GM18870 (cell line): ENCODE results near the gene NHSL2.

ENCODE experiments used
- ATAC-seq: cut with Tn5 transposase; IDR thresholded peaks from one replicate; pipeline ENCODE4 v1.9.1; 2021; ENCODE audit warnings: moderate library complexity; ENCODE audit not compliant: unreplicated experiment

NHSL2 gene

GRCh38 chrX:72060921-72061490 is 150.4 kb downstream of the NHSL2 start:
- no peak for ATAC-seq

GRCh38 chrX:72062916-72063315 is 152.3 kb downstream of the NHSL2 start:
- ATAC-seq: no peak

GRCh38 chrX:72069350-72070160 is 158.9 kb downstream of the NHSL2 start:
- no peak for ATAC-seq

GRCh38 chrX:72071213-72071612 is 160.6 kb downstream of the NHSL2 start:
- ATAC-seq: no peak

- ATAC-seq: no peak
Measured at GRCh38 chrX:72073633-72074032, 163.0 kb downstream of the NHSL2 start.

- ATAC-seq: no peak
Measured at GRCh38 chrX:72078411-72078810, 167.8 kb downstream of the NHSL2 start.

- ATAC-seq: no peak
Measured at GRCh38 chrX:72079607-72080006, 169.0 kb downstream of the NHSL2 start.

- ATAC-seq: no peak
Measured at GRCh38 chrX:72080150-72080549, 169.5 kb downstream of the NHSL2 start.

- ATAC-seq: no peak
Measured at GRCh38 chrX:72080800-72081199, 170.2 kb downstream of the NHSL2 start.

GRCh38 chrX:72081605-72082320 is 171.1 kb downstream of the NHSL2 start:
- no peak for ATAC-seq

- ATAC-seq: no peak
Measured at GRCh38 chrX:72083291-72083690, 172.6 kb downstream of the NHSL2 start.

- ATAC-seq: no peak
Measured at GRCh38 chrX:72084114-72084513, 173.5 kb downstream of the NHSL2 start.

GRCh38 chrX:72086995-72087394 is 176.3 kb downstream of the NHSL2 start:
- no peak for ATAC-seq

- no peak for ATAC-seq
Measured at GRCh38 chrX:72088761-72089160, 178.1 kb downstream of the NHSL2 start.

GRCh38 chrX:72089254-72089653 is 178.6 kb downstream of the NHSL2 start:
- no peak for ATAC-seq

- peak; percentile 91 for ATAC-seq
Measured at GRCh38 chrX:72094894-72095293, 184.2 kb downstream of the NHSL2 start.

GRCh38 chrX:72095370-72095769 is 184.7 kb downstream of the NHSL2 start:
- no peak for ATAC-seq

GRCh38 chrX:72097098-72097497 is 186.5 kb downstream of the NHSL2 start:
- ATAC-seq: no peak

- no peak for ATAC-seq
Measured at GRCh38 chrX:72100051-72100755, 189.6 kb downstream of the NHSL2 start.

GRCh38 chrX:72100824-72101351 is 190.2 kb downstream of the NHSL2 start:
- ATAC-seq: peak; percentile 79

GRCh38 chrX:72101597-72102037 is 191.0 kb downstream of the NHSL2 start:
- ATAC-seq: no peak
